Stimulated activated memory B cell treated with anti-CD40 and anti-IgM and Interleukin-4, amounts not matched to agents 10 μg/mL and 1 μg/mL and 100 μg/mL, for 72 hours (primary cell): ENCODE results near the gene BCL7B.
A peak's percentile ranks its signal among the peaks of the same experiment; 100 is the strongest.

Experiments used
- ATAC-seq: fragments of 150-1000 bp; cut with Tn5 transposase; 2 replicates; pipeline ENCODE4 v1.10.0; 2021
- H3K27ac Mint-ChIP-seq: one replicate; pipeline ENCODE4 v1.8.0; 2022; ENCODE audit warnings: mild to moderate bottlenecking, mixed read lengths
- H3K27me3 Mint-ChIP-seq: one replicate; pipeline ENCODE4 v1.8.0; 2022; ENCODE audit warnings: mixed read lengths
- H3K36me3 Mint-ChIP-seq: one replicate; pipeline ENCODE4 v1.8.0; 2022; ENCODE audit warnings: mixed read lengths
- H3K4me1 Mint-ChIP-seq: one replicate; pipeline ENCODE4 v1.8.0; 2022; ENCODE audit warnings: mixed read lengths
- H3K4me3 Mint-ChIP-seq: one replicate; pipeline ENCODE4 v1.8.0; 2022; ENCODE audit warnings: mild to moderate bottlenecking, moderate library complexity, mixed read lengths
- H3K9me3 Mint-ChIP-seq: one replicate; pipeline ENCODE4 v1.8.0; 2022; ENCODE audit warnings: mixed read lengths

BCL7B gene

DNA sequence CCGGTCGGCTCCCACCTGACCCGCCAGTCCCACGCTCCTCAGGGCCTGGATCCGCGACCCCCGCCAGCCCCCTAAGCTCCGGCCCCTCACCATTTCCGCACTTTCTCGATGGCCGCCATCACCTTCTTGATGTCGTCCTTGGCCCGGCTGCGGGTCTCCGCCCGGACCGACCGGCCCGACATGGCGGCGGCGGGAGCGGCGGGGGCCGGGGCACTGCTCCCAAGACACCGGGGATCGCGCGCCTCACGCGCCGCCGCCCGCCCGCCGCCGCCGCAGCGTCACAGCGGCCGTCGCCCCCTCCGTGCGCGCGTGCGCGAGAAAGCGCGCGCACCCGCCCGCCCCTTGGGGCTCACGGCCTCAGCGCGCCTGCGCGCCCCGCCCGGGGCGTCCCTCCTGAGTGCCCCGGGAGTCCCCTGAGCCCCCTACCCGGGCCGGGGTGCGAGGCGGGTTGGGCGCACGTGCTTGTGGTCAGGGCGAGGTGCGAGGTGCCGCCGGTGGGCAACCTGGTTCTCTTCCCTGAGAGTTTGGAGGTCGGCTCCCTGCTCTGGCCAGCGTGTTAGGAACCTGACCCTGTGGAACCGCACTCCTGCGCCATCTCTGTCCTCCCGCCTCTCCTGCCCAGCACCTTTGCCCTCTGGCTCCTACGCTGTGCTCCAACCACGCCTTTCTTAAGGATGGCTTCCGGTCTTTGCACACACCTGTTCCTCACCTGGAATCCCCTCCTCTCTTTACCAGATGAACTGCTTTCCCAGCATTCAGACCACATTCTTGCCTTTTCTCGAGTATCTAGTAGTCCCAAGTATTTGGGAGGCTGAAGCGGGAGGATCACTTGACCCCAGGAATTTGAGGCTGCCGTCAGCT lies at the start of gene BCL7B:
Gene BCL7B, minus strand, starts transcription at position 294 of the 861 bp plus-strand sequence. Its CDS starts 112 bp downstream, at position 182.
- no peaks in the 10 kb centered on the region for H3K9me3 Mint-ChIP-seq
- H3K4me3 Mint-ChIP-seq = peak within 1 kb of the TSS; percentile 93
- no peaks in the 10 kb centered on the region for H3K27me3 Mint-ChIP-seq
- peak; percentile 83 for ATAC-seq
- H3K4me1 Mint-ChIP-seq = peaks cover 46% of the 10 kb centered on the region
- peaks cover 11% of the 10 kb centered on the region for H3K36me3 Mint-ChIP-seq
- H3K27ac Mint-ChIP-seq = peak within 1 kb of the TSS; percentile 96

GRCh38 chr7:73605601-73606220 lies 48.2 kb upstream of the BCL7B start:
- no peak overlapping the region for H3K4me3 Mint-ChIP-seq
- no peak for ATAC-seq
- H3K27me3 Mint-ChIP-seq = peaks cover 76% of the 10 kb centered on the region
- H3K9me3 Mint-ChIP-seq = peaks cover 3% of the 10 kb centered on the region
- H3K4me1 Mint-ChIP-seq = peaks cover 5% of the 10 kb centered on the region
- H3K27ac Mint-ChIP-seq = no peak overlapping the region
- no peaks in the 10 kb centered on the region for H3K36me3 Mint-ChIP-seq

DNA sequence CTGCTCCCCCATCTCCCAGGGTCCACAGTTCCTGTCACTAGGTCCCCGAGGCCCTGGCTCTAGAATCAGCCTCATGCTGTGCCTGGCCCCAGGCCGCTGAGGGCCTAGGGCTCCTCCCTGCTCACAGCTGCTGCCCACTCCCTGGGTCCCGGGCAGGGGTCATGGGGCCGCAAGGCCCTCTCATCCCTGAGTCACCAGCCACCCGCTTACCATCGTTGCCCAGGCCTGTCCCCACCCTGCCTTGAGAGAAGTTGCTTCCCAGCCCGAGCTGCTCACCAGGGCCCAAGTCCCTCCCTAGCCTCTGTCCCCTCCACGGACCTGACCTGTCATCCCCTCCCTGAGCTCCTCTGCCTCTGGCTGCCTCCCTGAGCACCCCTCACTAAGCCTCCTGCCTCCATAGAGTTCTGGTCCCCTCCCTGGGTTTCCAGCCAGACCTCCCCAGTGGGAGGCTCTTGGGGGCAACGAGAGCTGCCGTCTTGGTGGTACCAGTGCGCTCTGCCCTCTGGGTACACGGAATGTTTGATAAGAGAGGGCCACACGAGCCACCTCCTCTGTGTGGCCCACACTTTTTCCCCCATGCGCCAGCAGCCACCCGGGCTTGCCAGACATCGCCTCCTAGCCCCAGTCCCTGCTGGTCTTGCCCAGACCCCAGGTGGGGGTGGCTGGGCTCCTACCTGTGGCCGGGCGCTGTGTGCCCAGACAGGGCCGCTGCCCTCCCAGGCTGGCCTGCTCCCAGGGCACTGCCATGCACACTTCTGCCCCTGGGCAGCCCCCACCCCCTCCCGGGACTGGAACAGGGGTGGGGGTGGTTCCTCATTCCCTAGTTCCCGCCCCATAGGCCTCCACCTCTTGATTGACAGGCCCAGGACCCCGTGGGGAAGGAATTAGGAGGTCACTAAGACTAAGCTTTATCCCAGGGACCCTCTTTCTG lies 45.5 kb upstream of the BCL7B start:
- H3K4me3 Mint-ChIP-seq = no peak overlapping the region
- peaks cover 76% of the 10 kb centered on the region for H3K27me3 Mint-ChIP-seq
- no peak overlapping the region for H3K27ac Mint-ChIP-seq
- H3K36me3 Mint-ChIP-seq = no peaks in the 10 kb centered on the region
- ATAC-seq = peak; percentile 18
- H3K4me1 Mint-ChIP-seq = peaks cover 5% of the 10 kb centered on the region
- H3K9me3 Mint-ChIP-seq = peaks cover 5% of the 10 kb centered on the region

DNA sequence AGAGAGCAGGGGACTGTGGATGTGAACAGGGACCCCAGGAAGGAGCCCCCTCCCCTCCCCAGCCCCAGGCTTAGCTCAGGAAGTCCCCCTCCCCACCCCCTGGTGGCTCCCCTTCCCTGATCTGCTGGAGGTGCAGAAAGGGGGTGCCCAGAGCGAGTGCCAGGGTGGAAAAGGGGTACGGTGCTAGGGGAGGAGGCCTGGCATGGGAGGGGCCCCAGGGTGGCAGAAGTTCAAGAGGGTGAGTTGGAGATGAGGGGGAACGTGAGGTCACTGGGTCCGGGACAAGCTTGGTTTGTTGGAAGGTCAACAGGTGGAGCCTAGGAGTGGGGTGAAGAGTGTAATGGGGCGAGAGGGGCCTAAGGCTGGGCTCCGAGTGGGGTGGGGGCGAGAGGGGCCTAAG lies 42.4 kb upstream of the BCL7B start:
- H3K4me3 Mint-ChIP-seq = no peak overlapping the region
- no peak overlapping the region for H3K27ac Mint-ChIP-seq
- peaks cover 7% of the 10 kb centered on the region for H3K9me3 Mint-ChIP-seq
- no peaks in the 10 kb centered on the region for H3K36me3 Mint-ChIP-seq
- ATAC-seq = no peak
- peaks cover 5% of the 10 kb centered on the region for H3K4me1 Mint-ChIP-seq
- H3K27me3 Mint-ChIP-seq = peaks cover 72% of the 10 kb centered on the region

- Mint-ChIP-seq H3K4me1 (peaks cover 5% of the 10 kb centered on the region), H3K27ac (no peak overlapping the region), H3K4me3 (no peak overlapping the region), H3K27me3 (peaks cover 74% of the 10 kb centered on the region), H3K36me3 (no peaks in the 10 kb centered on the region), H3K9me3 (peaks cover 7% of the 10 kb centered on the region)
- ATAC-seq = no peak
These were observed 41.8 kb upstream of the BCL7B start for GRCh38 chr7:73599151-73599882.

DNA sequence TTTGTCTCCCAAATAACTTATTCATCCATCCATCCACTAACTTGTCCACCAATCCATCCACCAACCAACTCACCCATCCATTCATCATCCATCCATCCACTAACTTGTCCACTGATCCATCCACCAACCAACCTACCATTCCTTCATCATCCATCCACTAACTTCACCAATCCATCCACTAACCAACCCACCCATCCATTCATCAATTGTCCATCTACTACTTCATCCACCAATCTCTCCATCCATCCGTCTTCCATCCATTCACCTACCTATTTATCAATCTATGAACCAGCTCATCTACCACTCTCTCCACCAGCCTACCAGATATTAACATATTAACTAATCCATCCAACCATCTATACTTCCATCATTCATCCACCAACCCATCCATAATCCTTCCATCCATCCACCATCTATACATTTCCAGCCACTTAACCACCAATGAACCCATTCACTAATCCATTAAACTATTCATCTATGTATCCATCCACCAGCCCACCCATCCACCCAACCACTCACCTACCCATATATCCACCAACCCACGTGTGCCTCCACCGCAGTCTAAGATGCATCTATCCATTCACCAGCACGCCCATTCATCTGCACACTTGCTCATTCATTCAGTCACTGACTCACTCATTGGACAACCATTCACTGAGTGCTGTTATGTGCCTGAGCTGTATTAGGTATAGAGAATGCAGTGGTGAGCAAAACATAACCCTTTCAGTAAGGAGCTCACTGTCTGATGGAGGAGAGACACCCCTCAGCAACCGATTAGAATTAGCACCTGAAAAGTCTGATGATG lies 40.7 kb upstream of the BCL7B start:
- peaks cover 5% of the 10 kb centered on the region for H3K4me1 Mint-ChIP-seq
- no peaks in the 10 kb centered on the region for H3K36me3 Mint-ChIP-seq
- peaks cover 74% of the 10 kb centered on the region for H3K27me3 Mint-ChIP-seq
- H3K27ac Mint-ChIP-seq = no peak overlapping the region
- ATAC-seq = no peak
- peaks cover 7% of the 10 kb centered on the region for H3K9me3 Mint-ChIP-seq
- no peak overlapping the region for H3K4me3 Mint-ChIP-seq

DNA sequence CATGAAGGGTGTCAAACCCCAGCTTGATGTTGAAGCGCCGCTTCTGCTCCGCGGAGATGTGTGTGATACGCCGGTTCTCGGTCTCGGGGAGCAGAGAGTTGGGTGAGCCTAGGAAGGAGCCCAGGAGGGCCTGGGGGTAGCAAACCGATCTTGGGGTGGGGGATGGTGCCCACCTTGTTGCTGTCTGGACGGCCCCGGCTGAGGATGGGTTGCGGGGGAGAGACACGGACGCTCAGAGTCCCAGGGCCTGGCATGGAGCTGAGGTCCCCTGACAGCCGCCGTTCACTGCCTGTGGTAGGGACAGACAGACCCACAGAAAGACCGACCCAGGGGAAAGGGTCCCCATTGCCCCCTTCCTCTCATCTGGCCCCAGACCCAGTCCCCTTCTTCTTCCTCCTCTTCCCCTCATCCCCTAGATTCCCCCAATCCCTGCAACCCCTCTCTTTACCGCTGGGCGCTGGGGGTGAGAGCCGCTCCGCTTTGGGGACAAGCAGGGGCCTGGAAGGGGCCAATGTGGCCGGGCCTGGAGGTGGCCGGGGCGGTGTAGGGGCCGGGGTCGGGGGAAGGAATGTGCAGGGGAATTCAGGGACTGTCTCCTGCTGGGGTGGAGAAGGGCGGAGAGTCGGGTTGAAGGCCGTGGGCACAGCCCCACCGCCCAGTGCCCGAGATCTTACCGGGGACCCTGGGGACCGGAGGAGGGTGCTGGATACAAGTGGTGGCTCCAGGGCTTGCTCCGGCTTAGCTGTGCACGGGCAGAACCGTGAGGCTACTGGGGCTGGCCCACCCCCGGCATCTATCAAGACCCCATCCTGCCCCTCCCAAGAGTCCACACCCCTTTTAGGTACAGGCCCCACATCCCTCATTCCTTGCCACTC lies 38.9 kb upstream of the BCL7B start:
- peaks cover 3% of the 10 kb centered on the region for H3K9me3 Mint-ChIP-seq
- no peak overlapping the region for H3K4me3 Mint-ChIP-seq
- peaks cover 62% of the 10 kb centered on the region for H3K27me3 Mint-ChIP-seq
- no peaks in the 10 kb centered on the region for H3K4me1 Mint-ChIP-seq
- no peak for ATAC-seq
- H3K36me3 Mint-ChIP-seq = no peaks in the 10 kb centered on the region
- H3K27ac Mint-ChIP-seq = no peak overlapping the region

DNA sequence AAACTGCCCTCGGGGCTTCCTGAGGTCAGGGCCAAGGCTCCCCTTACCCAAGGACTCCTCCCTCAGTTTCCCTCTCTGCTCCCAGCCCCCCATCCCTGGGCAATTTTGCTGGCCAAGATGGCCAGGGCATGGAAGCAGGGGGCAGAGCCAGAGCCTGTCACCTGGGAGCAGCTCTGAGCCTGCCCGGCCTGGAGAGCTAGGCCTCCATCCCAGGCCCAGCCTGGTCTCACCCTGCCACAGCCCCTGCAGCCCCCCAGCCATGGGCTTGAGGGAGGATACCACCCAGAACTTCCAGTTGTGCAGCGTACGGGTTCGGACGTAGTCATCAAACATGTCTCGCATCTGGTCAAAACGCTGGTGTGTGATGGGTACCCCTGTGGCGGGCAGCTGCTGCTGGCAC lies 37.9 kb upstream of the BCL7B start:
- H3K4me3 Mint-ChIP-seq = no peak overlapping the region
- H3K36me3 Mint-ChIP-seq = no peaks in the 10 kb centered on the region
- peaks cover 3% of the 10 kb centered on the region for H3K9me3 Mint-ChIP-seq
- H3K27ac Mint-ChIP-seq = no peak overlapping the region
- H3K4me1 Mint-ChIP-seq = no peaks in the 10 kb centered on the region
- ATAC-seq = no peak
- H3K27me3 Mint-ChIP-seq = peaks cover 62% of the 10 kb centered on the region

- H3K27me3 Mint-ChIP-seq = peaks cover 42% of the 10 kb centered on the region
- peaks cover 3% of the 10 kb centered on the region for H3K9me3 Mint-ChIP-seq
- no peak for ATAC-seq
- H3K36me3 Mint-ChIP-seq = no peaks in the 10 kb centered on the region
- H3K27ac Mint-ChIP-seq = no peak overlapping the region
- no peaks in the 10 kb centered on the region for H3K4me1 Mint-ChIP-seq
- no peak overlapping the region for H3K4me3 Mint-ChIP-seq
These were observed 35.9 kb upstream of the BCL7B start for GRCh38 chr7:73593207-73594045.

DNA sequence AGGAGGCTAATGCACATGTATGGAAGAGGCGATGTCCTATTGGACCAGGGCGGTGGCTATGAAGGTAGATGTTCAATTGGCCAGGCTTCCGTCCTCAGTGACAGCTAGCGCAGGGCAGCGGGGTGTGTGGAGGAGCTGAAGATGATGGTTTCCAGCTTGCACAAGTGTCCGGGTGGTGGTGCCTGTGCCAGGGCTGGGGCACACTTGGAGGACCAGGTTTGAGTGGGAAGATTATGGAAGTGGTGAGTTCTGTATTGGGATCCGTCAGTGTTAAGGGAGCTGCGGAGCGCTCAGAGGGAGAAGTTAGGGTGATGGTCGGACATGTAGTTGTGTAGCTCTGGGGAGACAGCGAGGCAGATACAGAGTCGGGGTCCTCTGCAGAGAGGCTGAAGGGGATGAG lies 29.4 kb upstream of the BCL7B start:
- H3K4me3 Mint-ChIP-seq = no peak overlapping the region
- no peaks in the 10 kb centered on the region for H3K27me3 Mint-ChIP-seq
- H3K27ac Mint-ChIP-seq = no peak overlapping the region
- no peaks in the 10 kb centered on the region for H3K36me3 Mint-ChIP-seq
- no peak for ATAC-seq
- H3K9me3 Mint-ChIP-seq = no peaks in the 10 kb centered on the region
- peaks cover 7% of the 10 kb centered on the region for H3K4me1 Mint-ChIP-seq

DNA sequence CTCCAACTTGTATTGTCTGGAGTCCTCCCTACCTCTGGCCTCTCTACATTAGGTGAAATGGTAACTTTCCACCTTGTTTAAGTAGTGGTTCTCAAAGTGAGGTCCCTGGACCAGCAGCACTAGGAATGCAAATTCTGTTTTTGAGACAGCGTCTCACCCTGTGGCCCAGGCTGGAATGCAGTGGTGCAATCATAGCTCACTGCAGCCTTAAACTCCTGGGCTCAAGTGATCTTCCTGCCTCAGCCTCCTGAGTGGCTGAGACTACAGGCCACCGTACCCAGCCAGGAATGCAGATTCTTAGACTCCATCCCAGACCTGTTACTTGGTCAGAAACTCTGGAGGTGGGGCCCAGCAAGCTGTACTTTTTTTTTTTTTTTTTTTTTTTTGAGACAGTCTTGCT lies 27.7 kb upstream of the BCL7B start:
- Mint-ChIP-seq H3K9me3 (no peaks in the 10 kb centered on the region), H3K36me3 (no peaks in the 10 kb centered on the region), H3K27me3 (no peaks in the 10 kb centered on the region), H3K4me1 (peaks cover 7% of the 10 kb centered on the region), H3K27ac (no peak overlapping the region), H3K4me3 (no peak overlapping the region)
- no peak for ATAC-seq

GRCh38 chr7:73582664-73583202 lies 25.2 kb upstream of the BCL7B start:
- H3K9me3 Mint-ChIP-seq = no peaks in the 10 kb centered on the region
- no peak overlapping the region for H3K4me3 Mint-ChIP-seq
- no peak for ATAC-seq
- H3K27me3 Mint-ChIP-seq = no peaks in the 10 kb centered on the region
- peaks cover 14% of the 10 kb centered on the region for H3K4me1 Mint-ChIP-seq
- H3K27ac Mint-ChIP-seq = no peak overlapping the region
- H3K36me3 Mint-ChIP-seq = no peaks in the 10 kb centered on the region
